HuH-7.5 (cell line): ENCODE results near the gene SLX4.

Experiments
- DNase-seq: peaks from one replicate; pipeline ENCODE4 v3.0.0; 2011; ENCODE audit warnings: low spot score

SLX4 gene

DNA sequence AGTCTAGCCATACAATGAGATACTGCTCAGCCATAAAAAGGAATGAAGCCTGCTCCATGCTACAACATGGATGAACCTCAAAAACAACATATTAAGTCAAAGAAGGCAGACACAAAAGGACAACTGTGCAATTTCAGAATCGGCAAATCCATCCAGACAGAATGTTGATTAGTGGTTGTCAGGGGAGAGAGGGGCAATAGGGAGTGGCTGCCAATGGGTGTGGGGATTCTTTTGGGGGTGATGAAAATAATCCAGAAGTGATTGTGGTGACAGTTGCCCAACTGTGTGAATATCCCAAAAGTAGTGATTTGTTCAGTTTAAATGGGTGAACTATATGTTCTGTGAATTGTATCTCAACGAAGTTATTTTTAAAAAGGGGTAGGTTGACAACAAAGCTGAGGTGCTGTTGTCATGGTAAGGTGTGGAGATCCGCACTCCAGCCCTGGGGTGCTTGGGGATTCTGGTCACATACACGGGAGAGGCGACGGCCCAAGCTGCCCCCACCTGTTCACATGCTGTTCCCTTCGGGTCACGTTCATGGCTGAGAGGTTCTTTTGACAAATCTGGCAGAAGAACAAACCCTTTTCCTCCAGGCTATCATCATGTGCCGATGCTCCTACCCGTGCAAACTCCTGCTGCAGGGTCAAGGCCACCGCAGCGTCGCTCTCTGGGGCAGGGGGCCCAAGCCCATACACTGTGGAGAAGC is 9.6 kb downstream of the SLX4 start:
- no peak for DNase-seq

- DNase-seq, result peak; percentile 2
Observed at GRCh38 chr16:3599922-3600321, 11.5 kb downstream of the SLX4 start.

- peak; percentile 2 for DNase-seq
Observed at GRCh38 chr16:3599121-3599520, 12.3 kb downstream of the SLX4 start.

- no peak for DNase-seq
Observed at GRCh38 chr16:3598236-3598635, 13.2 kb downstream of the SLX4 start.

- no peak for DNase-seq
Observed at GRCh38 chr16:3597676-3598075, 13.7 kb downstream of the SLX4 start.

DNA sequence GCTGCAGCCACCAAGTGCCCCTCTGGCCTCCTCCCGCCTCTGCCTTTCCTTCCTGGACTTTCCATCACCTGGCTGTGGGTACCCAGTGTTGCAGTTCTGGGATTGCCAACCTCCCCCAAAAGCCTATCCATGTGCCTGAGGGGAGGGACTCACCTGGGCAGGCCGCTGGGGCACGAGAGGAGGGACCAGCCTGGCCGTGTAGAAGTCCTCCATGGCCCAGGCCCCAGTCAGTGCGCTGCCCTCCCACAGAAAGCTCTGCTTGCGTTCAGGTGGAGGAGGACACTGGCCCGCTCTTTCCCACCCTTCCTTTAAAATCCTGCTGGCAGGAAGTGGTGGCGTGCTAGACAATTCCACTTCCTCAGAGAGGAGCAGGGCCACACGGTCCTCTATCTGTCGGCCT is 14.2 kb downstream of the SLX4 start:
- no peak for DNase-seq

GRCh38 chr16:3596101-3596861 is 15.1 kb downstream of the SLX4 start:
- no peak for DNase-seq

DNA sequence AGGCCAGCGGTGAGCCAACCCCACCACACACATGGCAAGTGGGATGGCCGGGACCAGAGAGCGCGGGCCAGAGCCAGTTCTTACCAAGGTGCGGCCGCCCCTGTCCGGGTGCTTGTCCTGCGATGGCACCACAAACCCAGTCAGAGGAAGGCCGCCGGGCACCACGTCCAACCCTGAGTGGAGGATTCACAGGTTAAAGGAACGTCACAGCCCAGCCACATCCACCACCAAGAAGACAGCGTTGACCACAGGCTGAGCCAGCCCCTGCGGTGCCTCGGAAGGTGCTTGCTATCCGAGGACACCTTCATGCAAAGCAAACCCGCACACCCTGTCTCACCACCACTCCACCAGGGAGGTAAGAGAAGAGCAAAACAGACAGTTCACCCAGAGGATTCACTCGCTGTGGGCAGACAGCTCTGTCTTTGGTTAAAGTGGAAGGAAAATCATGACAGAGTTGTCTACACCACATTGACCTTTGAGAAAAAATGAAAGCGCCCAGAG is 15.8 kb downstream of the SLX4 start:
- no peak for DNase-seq

DNA sequence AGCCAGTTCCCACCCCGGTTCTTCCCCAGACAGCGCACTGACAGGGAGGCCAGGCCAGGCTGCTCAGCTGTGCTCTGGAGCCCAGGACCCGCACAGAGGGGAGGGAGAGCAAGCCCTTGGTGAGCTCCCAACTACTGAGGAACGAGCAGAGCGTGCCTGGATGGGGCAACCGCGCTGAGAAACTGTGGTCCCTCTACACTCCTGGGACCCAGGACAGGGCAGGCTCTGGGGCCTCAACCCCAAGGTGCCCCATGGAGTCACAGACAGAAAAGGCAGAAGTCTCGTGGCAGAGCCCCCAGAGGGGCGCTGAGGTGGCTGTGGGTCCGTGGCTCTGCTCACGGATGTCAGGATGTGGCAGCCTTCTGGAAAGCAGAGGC is 16.3 kb downstream of the SLX4 start:
- no peak for DNase-seq

- DNase-seq, result no peak
Observed at GRCh38 chr16:3594316-3595109, 16.9 kb downstream of the SLX4 start.

DNA sequence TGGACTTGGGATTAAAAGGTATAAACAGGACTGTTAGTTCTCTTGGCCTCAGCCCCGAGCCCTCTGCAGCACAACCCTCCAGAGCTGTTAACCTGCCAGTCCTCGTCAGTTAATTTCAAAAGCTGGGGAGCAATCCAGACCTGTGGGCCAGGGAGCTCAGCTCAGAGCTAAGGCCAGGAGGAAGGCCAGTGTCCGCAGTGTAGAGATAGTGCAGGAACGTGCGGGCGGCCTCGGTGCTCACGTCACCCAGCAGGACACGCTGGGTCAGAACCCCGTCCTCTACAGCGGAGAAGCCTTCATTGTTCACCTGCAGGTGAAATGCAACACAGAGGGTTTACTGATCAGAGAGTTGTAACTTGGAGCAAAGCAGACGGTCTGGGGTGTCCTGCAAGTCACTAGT is 18.8 kb downstream of the SLX4 start:
- no peak for DNase-seq

- DNase-seq, result no peak
Observed at GRCh38 chr16:3591991-3592390, 19.4 kb downstream of the SLX4 start.

DNA sequence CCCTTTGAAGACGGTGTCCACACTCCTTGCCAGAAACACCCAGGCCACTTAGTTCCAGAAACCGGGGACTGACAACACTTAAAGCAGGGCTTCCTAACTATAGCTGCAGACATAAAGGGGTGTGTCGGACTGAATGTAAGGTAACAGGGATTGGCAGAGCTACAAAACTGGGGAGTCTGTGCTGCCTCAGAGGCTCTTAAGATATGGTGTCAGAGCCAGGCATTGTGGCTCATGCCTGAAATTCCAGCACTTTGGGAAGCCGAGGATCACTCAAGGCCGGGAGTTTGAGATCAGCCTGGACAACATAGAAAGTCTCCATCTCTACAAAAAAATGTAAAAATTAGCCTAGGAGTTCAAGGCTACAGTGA is 20.0 kb downstream of the SLX4 start:
- no peak for DNase-seq

GRCh38 chr16:3590736-3591435 is 20.5 kb downstream of the SLX4 start:
- DNase-seq, result no peak

GRCh38 chr16:3589991-3590701 is 21.3 kb downstream of the SLX4 start:
- DNase-seq, result no peak

- DNase-seq, result no peak
Observed at GRCh38 chr16:3589441-3589921, 21.9 kb downstream of the SLX4 start.

DNA sequence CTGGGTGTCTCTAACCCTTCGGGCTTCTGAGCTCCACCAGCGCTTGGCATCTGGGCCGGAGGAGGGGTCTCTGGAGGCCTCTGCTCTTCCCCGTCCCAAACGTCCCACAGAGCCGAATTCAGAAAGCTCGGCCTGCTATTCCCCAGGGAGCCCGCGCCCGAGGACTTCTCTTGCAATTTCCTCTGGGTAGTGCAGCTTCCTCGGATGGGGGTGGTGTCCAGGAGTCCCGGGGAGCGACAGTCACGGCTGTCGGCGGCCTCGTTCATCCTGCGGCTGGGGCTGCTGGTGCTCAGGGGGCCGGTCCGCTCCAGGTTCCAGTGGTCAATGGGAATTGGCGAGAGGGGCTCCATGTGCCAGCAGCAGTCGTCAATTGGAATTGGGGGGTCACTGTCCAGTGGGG is 22.4 kb downstream of the SLX4 start:
- DNase-seq, result no peak

GRCh38 chr16:3587547-3588110 is 23.8 kb downstream of the SLX4 start:
- DNase-seq, result no peak

GRCh38 chr16:3584412-3584811 is 27.0 kb downstream of the SLX4 start:
- DNase-seq, result no peak

DNA sequence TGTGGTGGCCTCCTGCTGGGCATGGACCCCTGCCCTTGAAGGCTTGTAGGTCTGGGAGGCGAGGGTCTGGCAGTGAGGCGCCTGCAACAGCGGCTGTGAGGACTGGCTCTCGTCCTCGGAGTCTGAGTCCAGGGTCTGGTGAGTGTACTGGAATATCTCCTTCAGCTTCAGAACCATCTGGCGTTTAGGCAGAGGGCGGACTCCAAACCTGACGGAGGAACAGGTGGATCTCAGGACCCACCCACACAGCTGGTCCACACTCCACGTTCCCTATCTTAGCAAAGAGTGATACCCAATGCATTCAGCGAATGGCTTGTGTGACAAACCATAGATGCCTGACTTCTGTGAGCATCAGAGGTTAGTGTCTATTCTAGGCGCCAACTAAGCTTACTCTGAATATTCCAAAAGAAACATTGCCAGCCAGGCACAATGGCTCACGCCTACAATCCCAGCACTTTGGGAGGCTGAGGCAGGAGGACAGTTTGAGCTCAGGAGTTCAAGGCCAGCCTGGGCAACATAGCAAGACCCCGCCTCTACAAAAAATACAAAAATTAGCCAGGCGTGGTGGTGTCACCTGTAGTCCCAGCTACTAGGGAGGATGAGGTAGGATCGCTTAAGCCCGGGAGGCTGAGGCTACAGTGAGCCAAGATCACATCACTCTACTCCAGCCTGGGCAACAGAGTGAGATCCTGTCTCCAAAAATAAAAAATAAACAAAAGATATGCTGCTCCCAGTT is 27.9 kb downstream of the SLX4 start:
- DNase-seq, result no peak
